ENCODE results near the gene GATA2. TPM values are rescaled to one million over a fixed set of nuclear protein-coding genes. Genes with fewer than 3 reads are reported as not detected.

The GATA2 gene
- total and polyA plus RNA-seq, 2 of the 13 experiments (the other 11 are each of a cell fraction or from before 2014, with no cell fraction given) = 3.5 to 6.2 TPM

DNA sequence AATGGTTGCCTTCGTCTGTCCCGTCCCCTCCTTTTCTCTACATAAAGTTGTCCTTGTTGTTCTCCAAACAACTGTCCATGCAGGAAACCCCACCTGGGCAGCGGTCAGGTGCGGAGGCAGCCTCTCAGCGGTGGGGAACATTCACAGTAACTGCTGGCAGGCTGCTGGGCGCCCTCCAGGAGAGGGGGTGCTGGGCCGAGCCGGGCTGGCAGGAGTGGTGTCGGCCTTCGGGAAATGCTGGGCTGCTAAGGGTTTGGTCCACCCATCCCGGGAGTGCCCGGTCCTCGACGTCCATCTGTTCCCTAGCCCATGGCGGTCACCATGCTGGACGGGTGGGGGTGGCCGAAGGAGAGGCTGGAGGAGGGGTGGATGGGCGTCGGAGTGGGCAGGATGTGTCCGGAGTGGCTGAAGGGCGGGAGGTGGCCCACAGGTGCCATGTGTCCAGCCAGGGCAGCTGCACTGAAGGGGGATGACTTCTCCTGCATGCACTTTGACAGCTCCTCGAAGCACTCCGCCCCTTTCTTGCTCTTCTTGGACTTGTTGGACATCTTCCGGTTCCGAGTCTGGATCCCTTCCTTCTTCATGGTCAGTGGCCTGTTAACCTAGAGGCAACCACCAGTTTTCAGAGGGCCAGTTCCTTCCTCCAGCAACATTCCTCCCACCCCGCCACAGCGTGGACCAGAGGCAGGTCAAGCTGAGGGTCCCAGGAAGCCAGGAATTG lies 12.1 kb downstream of the GATA2 start:
- Histone ChIP-seq H3K4me2 (ENCODE audit: low read depth, low read length) (no peak overlapping the region), H4K20me1 (ENCODE audit: insufficient read depth, low read length) (no peaks in the 10 kb centered on the region), H3K79me2 (ENCODE audit: insufficient read depth, low read length) (no peaks in the 10 kb centered on the region), H3K36me3 (replicated peaks in 1 of 2; ENCODE audit: control insufficient read depth in 1 of 2, insufficient read depth in 2 of 2, low read length in 2 of 2) (peaks cover 6 to 47% of the 10 kb centered on the region in 2 experiments; a peak in 3 of 5 replicates), H3K27ac (ENCODE audit: extremely low read length, insufficient read depth, low read length) (no peak overlapping the region), H3K4me1 (ENCODE audit: insufficient read depth, low read length) (peaks cover 8% of the 10 kb centered on the region), H2AFZ (ENCODE audit: low read length) (no peak overlapping the region), H3K4me3 (replicated peaks in 1 of 3; ENCODE audit: insufficient read depth in 1 of 3, low read depth in 2 of 3, low read length in 3 of 3) (no peak overlapping the region), H3K27me3 (ENCODE audit: control insufficient read depth in 1 of 2, insufficient read depth in 2 of 2, low read length in 2 of 2) (peaks cover 0 to 11% of the 10 kb centered on the region in 2 experiments; a peak in 1 of 5 replicates), H3K9ac (ENCODE audit: insufficient read depth, low read depth, low read length) (no peak overlapping the region), H3K9me3 (ENCODE audit: low read length) (no peaks in the 10 kb centered on the region)
- intact Hi-C loops (cut with micrococcal nuclease; ENCODE audit: unreplicated experiment) = no loop called here
- BruUV-seq (replicated peaks) = no TSS peak
- ChIA-PET POLR2A (no interaction called here), CTCF (ENCODE audit: low intra/inter-chr PET ratio, low total read pairs) (no interaction called here)
- ATAC-seq (no peak), DNase-seq (ENCODE audit: low spot score) (no peak), FAIRE-seq (no peak)
- in situ Hi-C loops (cut with HindIII; ENCODE audit: extremely low pct_ligation_motif_present, low pct_unique_long_range_greater_than_20kb) = no loop called here
- TF ChIP-seq ZNF749 (CRISPR knock-in tag; IDR thresholded peaks at IDR 0.05; ENCODE audit: borderline replicate concordance) (no peak), ZNF510 (CRISPR knock-in tag; IDR thresholded peaks at IDR 0.05; ENCODE audit: low read depth) (no peak)
- WGBS (ENCODE audit: low lambda C conversion rate) = 97% methylated on average over 19 of the region's 27 CpGs

DNA sequence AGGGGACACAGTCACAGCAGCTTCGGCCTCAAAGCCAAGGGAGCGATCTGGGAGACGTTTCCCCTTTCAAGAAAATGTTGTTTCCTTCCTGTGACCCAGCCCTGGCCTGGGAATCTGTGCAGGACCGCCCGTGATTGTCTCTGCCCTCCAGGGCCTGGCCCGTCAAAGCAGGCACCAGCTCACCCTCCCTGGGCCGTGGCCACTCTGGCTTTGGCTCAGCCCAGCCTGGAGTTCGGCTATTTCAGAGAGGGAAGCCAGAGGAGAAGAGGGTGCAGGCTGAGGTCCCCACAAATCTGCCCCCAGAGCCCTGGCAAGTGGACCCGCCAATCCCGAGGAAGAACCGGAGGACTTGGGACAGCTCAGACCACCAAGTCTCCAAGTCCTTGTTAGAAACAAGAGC lies 12.7 kb downstream of the GATA2 start:
- CTCF ChIA-PET (ENCODE audit: low intra/inter-chr PET ratio, low total read pairs) = no interaction called here
- no peaks in the 10 kb centered on the region for H3K79me2 ChIP-seq (ENCODE audit: insufficient read depth, low read length)
- no peak for FAIRE-seq

More for the DNA sequence above, 12.7 kb downstream of the GATA2 start:
- no peak for TF ChIP-seq ZNF484 (CRISPR knock-in tag; IDR thresholded peaks at IDR 0.05; ENCODE audit: borderline replicate concordance, low read depth)
- no peak for TF ChIP-seq MYNN (CRISPR knock-in tag; IDR thresholded peaks at IDR 0.05; ENCODE audit: low read depth)
- no peak for TF ChIP-seq ZNF768 (CRISPR knock-in tag; IDR thresholded peaks at IDR 0.05)
- TF ChIP-seq, protein P1, sequence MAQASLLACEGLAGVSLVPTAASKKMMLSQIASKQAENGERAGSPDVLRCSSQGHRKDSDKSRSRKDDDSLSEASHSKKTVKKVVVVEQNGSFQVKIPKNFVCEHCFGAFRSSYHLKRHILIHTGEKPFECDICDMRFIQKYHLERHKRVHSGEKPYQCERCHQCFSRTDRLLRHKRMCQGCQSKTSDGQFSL (CRISPR knock-in tag; IDR thresholded peaks at IDR 0.05) = no peak
- no peak for TF ChIP-seq FOXK1 (CRISPR knock-in tag; IDR thresholded peaks at IDR 0.05; ENCODE audit: borderline replicate concordance, low read depth)
- TF ChIP-seq ZNF496 (CRISPR knock-in tag; IDR thresholded peaks at IDR 0.05; ENCODE audit: insufficient replicate concordance) = no peak
- TF ChIP-seq SIX4 (CRISPR knock-in tag; IDR thresholded peaks at IDR 0.05) = no peak
- TF ChIP-seq ZNF33B (CRISPR knock-in tag; IDR thresholded peaks at IDR 0.05) = no peak
- no peak for TF ChIP-seq BORCS8-MEF2B (CRISPR knock-in tag; IDR thresholded peaks at IDR 0.05)
- TF ChIP-seq, protein P2, sequence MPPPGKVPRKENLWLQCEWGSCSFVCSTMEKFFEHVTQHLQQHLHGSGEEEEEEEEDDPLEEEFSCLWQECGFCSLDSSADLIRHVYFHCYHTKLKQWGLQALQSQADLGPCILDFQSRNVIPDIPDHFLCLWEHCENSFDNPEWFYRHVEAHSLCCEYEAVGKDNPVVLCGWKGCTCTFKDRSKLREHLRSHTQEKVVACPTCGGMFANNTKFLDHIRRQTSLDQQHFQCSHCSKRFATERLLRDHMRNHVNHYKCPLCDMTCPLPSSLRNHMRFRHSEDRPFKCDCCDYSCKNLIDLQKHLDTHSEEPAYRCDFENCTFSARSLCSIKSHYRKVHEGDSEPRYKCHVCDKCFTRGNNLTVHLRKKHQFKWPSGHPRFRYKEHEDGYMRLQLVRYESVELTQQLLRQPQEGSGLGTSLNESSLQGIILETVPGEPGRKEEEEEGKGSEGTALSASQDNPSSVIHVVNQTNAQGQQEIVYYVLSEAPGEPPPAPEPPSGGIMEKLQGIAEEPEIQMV (CRISPR knock-in tag; IDR thresholded peaks at IDR 0.05; ENCODE audit: low read depth) = no peak
- TF ChIP-seq KLF11 (CRISPR knock-in tag; IDR thresholded peaks at IDR 0.05) = no peak
- TF ChIP-seq, protein P3, sequence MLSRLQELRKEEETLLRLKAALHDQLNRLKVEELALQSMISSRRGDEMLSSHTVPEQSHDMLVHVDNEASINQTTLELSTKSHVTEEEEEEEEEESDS (CRISPR knock-in tag; IDR thresholded peaks at IDR 0.05; ENCODE audit: borderline replicate concordance) = no peak
- TF ChIP-seq MBD4 (IDR thresholded peaks at IDR 0.05; ENCODE audit: borderline replicate concordance, low read length) = no peak
- TF ChIP-seq ZNF354B (CRISPR knock-in tag; IDR thresholded peaks at IDR 0.05) = no peak
- no peak for TF ChIP-seq TCF12 (IDR thresholded peaks at IDR 0.05)
- TF ChIP-seq TCF12 (CRISPR knock-in tag; IDR thresholded peaks at IDR 0.05) = no peak
- Histone ChIP-seq H3K4me1 (ENCODE audit: insufficient read depth, low read length) (peaks cover 2% of the 10 kb centered on the region; the same call in 1 of the 2 replicates), H3K9me3 (ENCODE audit: low read length) (no peaks in the 10 kb centered on the region), H3K4me2 (ENCODE audit: low read depth, low read length) (no peak overlapping the region), H3K27ac (ENCODE audit: extremely low read length, insufficient read depth, low read length) (no peak overlapping the region), H4K20me1 (ENCODE audit: insufficient read depth, low read length) (no peaks in the 10 kb centered on the region), H3K9ac (ENCODE audit: insufficient read depth, low read depth, low read length) (no peak overlapping the region), H2AFZ (ENCODE audit: low read length) (no peak overlapping the region), H3K4me3 (replicated peaks in 1 of 3; ENCODE audit: insufficient read depth in 1 of 3, low read depth in 2 of 3, low read length in 3 of 3) (no peak overlapping the region), H3K36me3 (replicated peaks in 1 of 2; ENCODE audit: control insufficient read depth in 1 of 2, insufficient read depth in 2 of 2, low read length in 2 of 2) (peaks cover 3 to 41% of the 10 kb centered on the region in 2 experiments; a peak in 3 of 5 replicates), H3K27me3 (ENCODE audit: control insufficient read depth in 1 of 2, insufficient read depth in 2 of 2, low read length in 2 of 2) (peaks cover 0 to 17% of the 10 kb centered on the region in 2 experiments; a peak in 2 of 5 replicates)
- in situ Hi-C loops (cut with HindIII; ENCODE audit: extremely low pct_ligation_motif_present, low pct_unique_long_range_greater_than_20kb) (no loop called here), intact Hi-C loops (cut with micrococcal nuclease; ENCODE audit: unreplicated experiment) (no loop called here)
- POLR2A ChIA-PET = no interaction called here
- no TSS peak for BruUV-seq (replicated peaks)
- no peak for DNase-seq (ENCODE audit: low spot score)
- WGBS (ENCODE audit: low lambda C conversion rate) = 95% methylated on average over 9 of the region's 11 CpGs
- ATAC-seq = no peak
